M059J (cell line): ENCODE results near the gene SCYGR3. TPM values are rescaled to one million over a fixed set of nuclear protein-coding genes. Genes with fewer than 3 reads are reported as not detected.

ENCODE experiments used
- total RNA-seq: library from RNA; depleted of rRNA; stranded (reverse); fragments of >200 nt; shearing (Covaris generic); gene quantifications from 2 replicates; pipeline ENCODE4 v1.2.3, GENCODE V29; 2014; rRNA removed

SCYGR3 gene
- total RNA-seq, 1 experiment from 2014 or later: not detected

Other genes starting within 250 kb of the SCYGR3 start
- gene TM4SF20, start 235.5 kb downstream of the SCYGR3 start, total RNA-seq: not detected in 2 replicates
- not detected in 2 replicates for gene SCYGR1, start 226.9 kb downstream of the SCYGR3 start, total RNA-seq
- 75.3 and 98.4 TPM in 2 replicates for gene AGFG1, start 142.7 kb downstream of the SCYGR3 start, total RNA-seq
- gene SCYGR2, start 15.9 kb downstream of the SCYGR3 start, total RNA-seq: not detected in 2 replicates
- gene SCYGR4, start 2.7 kb upstream of the SCYGR3 start, total RNA-seq: not detected in 2 replicates
- gene SCYGR5, start 52.0 kb upstream of the SCYGR3 start, total RNA-seq: not detected in 2 replicates
- not detected in 2 replicates for gene SLC19A3, start 103.2 kb upstream of the SCYGR3 start, total RNA-seq
- gene SCYGR6, start 109.9 kb upstream of the SCYGR3 start, total RNA-seq: not detected in 2 replicates
- gene SCYGR7, start 113.5 kb upstream of the SCYGR3 start, total RNA-seq: not detected in 2 replicates
- not detected in 2 replicates for gene SCYGR8, start 131.1 kb upstream of the SCYGR3 start, total RNA-seq
- not detected in 2 replicates for gene CCL20, start 199.0 kb upstream of the SCYGR3 start, total RNA-seq